Measurements from ENCODE around the gene TFB1M. TPM values are rescaled to one million over a fixed set of nuclear protein-coding genes. Genes with fewer than 3 reads are reported as not detected.

The TFB1M gene
- total RNA-seq, 1 donor from 2014 or later: 7.6 TPM

DNA sequence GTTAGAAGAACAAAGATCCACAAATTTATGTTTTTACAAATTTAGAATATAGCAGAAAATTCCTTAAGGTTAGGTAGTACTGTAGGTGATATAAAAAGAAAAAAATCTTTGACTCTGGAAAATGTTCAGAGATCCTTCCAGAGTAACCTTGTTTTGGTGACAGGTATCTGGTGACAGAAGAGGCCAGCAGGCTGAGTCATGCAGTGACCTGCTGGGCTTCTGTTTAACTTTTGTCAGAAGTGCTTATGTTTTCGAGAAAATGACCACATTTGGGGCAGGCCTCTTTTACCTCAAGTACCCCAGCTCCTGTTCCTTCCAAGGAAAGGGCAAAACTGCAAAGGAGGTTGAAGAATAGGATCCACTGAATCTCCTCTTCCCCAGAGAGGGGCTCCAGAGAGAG lies 60.9 kb downstream of the TFB1M start:
- Histone ChIP-seq H3K36me3 (peaks cover 0 to 27% of the 10 kb centered on the region in 2 donors), H3K9me3 (no peaks in the 10 kb centered on the region), H3K27ac (no peak overlapping the region), H3K4me3 (no peak overlapping the region), H3K27me3 (no peaks in the 10 kb centered on the region), H3K4me1 (no peaks in the 10 kb centered on the region)
- intact Hi-C loops (cut with DNase I): no loop called here
- TF ChIP-seq, protein P1, sequence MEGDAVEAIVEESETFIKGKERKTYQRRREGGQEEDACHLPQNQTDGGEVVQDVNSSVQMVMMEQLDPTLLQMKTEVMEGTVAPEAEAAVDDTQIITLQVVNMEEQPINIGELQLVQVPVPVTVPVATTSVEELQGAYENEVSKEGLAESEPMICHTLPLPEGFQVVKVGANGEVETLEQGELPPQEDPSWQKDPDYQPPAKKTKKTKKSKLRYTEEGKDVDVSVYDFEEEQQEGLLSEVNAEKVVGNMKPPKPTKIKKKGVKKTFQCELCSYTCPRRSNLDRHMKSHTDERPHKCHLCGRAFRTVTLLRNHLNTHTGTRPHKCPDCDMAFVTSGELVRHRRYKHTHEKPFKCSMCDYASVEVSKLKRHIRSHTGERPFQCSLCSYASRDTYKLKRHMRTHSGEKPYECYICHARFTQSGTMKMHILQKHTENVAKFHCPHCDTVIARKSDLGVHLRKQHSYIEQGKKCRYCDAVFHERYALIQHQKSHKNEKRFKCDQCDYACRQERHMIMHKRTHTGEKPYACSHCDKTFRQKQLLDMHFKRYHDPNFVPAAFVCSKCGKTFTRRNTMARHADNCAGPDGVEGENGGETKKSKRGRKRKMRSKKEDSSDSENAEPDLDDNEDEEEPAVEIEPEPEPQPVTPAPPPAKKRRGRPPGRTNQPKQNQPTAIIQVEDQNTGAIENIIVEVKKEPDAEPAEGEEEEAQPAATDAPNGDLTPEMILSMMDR (IDR thresholded peaks at IDR 0.05): no peak
- TF ChIP-seq POLR2A (IDR thresholded peaks at IDR 0.05) (no peak), POLR2AphosphoS5 (IDR thresholded peaks at IDR 0.05; ENCODE audit: insufficient read depth in 1 of 2, low read depth in 1 of 2) (no peak)
- no peak for DNase-seq (ENCODE audit: extremely low spot score in 2 of 2)

- Histone ChIP-seq H3K36me3 (peaks cover 0 to 19% of the 10 kb centered on the region in 2 donors), H3K27ac (no peak overlapping the region), H3K9me3 (no peaks in the 10 kb centered on the region), H3K4me1 (peaks cover 8% of the 10 kb centered on the region), H3K4me3 (no peak overlapping the region), H3K27me3 (no peaks in the 10 kb centered on the region)
- intact Hi-C loops (cut with DNase I): no loop called here
- TF ChIP-seq POLR2AphosphoS5 (IDR thresholded peaks at IDR 0.05; ENCODE audit: insufficient read depth in 1 of 2, low read depth in 1 of 2) (no peak), POLR2A (IDR thresholded peaks at IDR 0.05) (no peak)
- DNase-seq (ENCODE audit: extremely low spot score in 2 of 2): no peak
These were observed 61.7 kb downstream of the TFB1M start for GRCh38 chr6:155252581-155252980.

GRCh38 chr6:155250701-155251381 lies 63.4 kb downstream of the TFB1M start:
- DNase-seq (ENCODE audit: extremely low spot score in 2 of 2): no peak
- Histone ChIP-seq H3K27me3 (no peaks in the 10 kb centered on the region), H3K4me3 (no peak overlapping the region), H3K36me3 (peaks cover 0 to 8% of the 10 kb centered on the region in 2 donors), H3K27ac (no peak overlapping the region), H3K4me1 (peaks cover 8% of the 10 kb centered on the region), H3K9me3 (no peaks in the 10 kb centered on the region)
- TF ChIP-seq, protein P1 (IDR thresholded peaks at IDR 0.05): no peak
- TF ChIP-seq POLR2AphosphoS5 (IDR thresholded peaks at IDR 0.05; ENCODE audit: insufficient read depth in 1 of 2, low read depth in 1 of 2): no peak
- intact Hi-C loops (cut with DNase I): no loop called here

GRCh38 chr6:155248008-155249001 lies 66.0 kb downstream of the TFB1M start:
- H3K27ac ChIP-seq: peak overlapping the region; percentile 30
- DNase-seq (ENCODE audit: extremely low spot score in 2 of 2): no peak
- H3K9me3 ChIP-seq: no peaks in the 10 kb centered on the region
- no peaks in the 10 kb centered on the region for H3K36me3 ChIP-seq
- peak overlapping the region in 1 of 2 donors; percentile 23 for H3K4me3 ChIP-seq
- H3K4me1 ChIP-seq: peaks cover 8% of the 10 kb centered on the region
- TF ChIP-seq POLR2AphosphoS5 (IDR thresholded peaks at IDR 0.05; ENCODE audit: insufficient read depth in 1 of 2, low read depth in 1 of 2): peak in 1 of 2 donors; percentile 49
- no peak for TF ChIP-seq POLR2A (IDR thresholded peaks at IDR 0.05)
- TF ChIP-seq, protein P1 (IDR thresholded peaks at IDR 0.05): peak; percentile 59 to 85 (median 68)
- intact Hi-C loops (cut with DNase I): loop anchor here (5.0 kb wide), 1 partner anchor 71 kb away; no protein-coding TSS in a partner anchor
- H3K27me3 ChIP-seq: no peaks in the 10 kb centered on the region

DNA sequence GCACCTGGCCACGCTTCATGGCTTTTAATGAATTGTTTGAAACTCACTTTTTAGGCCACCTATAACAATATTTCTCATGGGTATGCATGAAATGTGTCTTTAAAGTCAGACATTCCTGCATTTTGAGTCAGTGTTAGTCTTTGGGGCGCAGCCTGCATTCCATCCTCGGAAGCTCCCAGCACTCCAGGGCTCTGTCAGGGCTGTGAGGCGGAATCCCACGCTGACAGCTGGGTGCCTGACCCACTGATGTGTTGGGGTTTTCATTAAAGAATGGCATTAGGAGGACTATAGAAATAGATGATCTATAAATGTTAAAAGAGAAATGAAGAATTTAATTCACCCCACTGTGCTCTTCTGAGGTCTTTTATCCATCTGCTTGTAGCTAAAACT lies 66.7 kb downstream of the TFB1M start:
- Histone ChIP-seq H3K36me3 (no peaks in the 10 kb centered on the region), H3K9me3 (no peaks in the 10 kb centered on the region), H3K4me1 (peaks cover 8% of the 10 kb centered on the region), H3K27me3 (no peaks in the 10 kb centered on the region), H3K27ac (peak overlapping the region; percentile 30), H3K4me3 (no peak overlapping the region)
- TF ChIP-seq, protein P1 (IDR thresholded peaks at IDR 0.05): no peak
- TF ChIP-seq POLR2A (IDR thresholded peaks at IDR 0.05) (no peak), POLR2AphosphoS5 (IDR thresholded peaks at IDR 0.05; ENCODE audit: insufficient read depth in 1 of 2, low read depth in 1 of 2) (no peak)
- DNase-seq (ENCODE audit: extremely low spot score in 2 of 2): no peak
- intact Hi-C loops (cut with DNase I): loop anchor here (5.0 kb wide), 1 partner anchor 70 kb away; no protein-coding TSS in a partner anchor

Data from vagina (tissue), 2 donors.